GM12892 (cell line): ENCODE measurements around the gene BPIFB4.
"Not testable (repeated sequence)": the region's sequence is repeated elsewhere in the genome, so short reads cannot be mapped to it uniquely, and the experiment has no call there.

Source experiments
- DNase-seq: peaks from one replicate; pipeline ENCODE4 v3.0.0; 2011; ENCODE audit not compliant: insufficient read length
- FAIRE-seq: peaks from 2 replicates; lab custom pipeline; 2011; peaks lifted over from hg19 to GRCh38; lab: Jason Lieb, UNC
- POLR2A ChIP-seq: IDR thresholded peaks from 2 replicates; pipeline ENCODE4 v1.6.1; 2011; ENCODE audit warnings: low read depth, low read length, control low read depth
- POLR2AphosphoS5 ChIP-seq: IDR thresholded peaks from 2 replicates; pipeline ENCODE4 v1.6.1; 2011; ENCODE audit warnings: low read depth, low read length, control low read depth
- TAF1 ChIP-seq: IDR thresholded peaks from 2 replicates; pipeline ENCODE4 v1.6.1; 2011; ENCODE audit warnings: low read depth, mild to moderate bottlenecking, control low read depth, low read length, borderline replicate concordance

Gene BPIFB4

DNA sequence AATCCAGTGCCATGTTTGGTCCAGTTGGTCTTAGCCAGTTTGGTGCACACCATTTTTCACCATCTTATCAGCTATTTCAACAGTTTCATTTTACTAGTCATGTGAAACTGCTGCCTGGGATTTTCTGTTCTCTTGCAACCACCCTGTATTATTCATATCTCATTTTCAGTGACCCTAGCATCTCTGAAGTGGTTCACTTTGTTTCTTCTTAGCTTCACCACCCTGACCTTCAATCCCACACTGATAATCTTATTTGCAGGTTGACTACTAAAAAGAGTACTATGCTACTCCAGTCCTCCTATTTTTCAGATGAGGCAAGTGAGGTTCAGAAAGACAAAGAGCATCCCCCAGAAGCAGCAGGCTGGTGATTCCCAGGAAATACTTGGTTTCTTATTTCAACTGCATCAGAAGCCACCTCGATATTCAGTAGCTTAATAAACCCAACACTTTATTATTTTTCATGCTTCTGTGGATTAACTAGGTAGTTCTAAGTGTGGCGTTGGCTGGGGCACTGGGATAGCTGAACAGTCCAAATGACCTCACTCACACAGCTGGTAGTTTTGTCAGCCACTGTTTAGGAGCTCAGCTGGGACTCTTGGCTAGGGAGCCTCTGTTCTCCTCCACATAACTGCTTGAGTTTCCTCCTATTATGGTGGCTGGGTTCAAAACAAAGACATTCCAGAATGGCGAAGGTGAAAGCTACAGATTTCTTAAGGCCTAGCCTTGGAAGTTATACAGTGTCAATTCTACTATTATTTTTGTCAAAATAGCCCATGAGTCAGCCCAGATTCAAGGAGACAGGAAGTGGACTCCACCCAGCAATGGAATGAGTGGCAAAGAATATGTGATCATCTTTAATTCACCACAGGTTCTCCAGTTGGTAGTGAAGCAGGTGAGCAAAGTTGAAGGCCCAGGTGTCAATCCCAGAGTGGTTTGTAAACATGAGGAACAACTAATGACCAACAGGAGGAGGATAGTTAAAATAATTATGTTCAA is 40.6 kb downstream of the BPIFB4 start:
- TF ChIP-seq POLR2AphosphoS5: no peak
- no peak for TF ChIP-seq TAF1
- no peak for TF ChIP-seq POLR2A
- no peak for FAIRE-seq

DNA sequence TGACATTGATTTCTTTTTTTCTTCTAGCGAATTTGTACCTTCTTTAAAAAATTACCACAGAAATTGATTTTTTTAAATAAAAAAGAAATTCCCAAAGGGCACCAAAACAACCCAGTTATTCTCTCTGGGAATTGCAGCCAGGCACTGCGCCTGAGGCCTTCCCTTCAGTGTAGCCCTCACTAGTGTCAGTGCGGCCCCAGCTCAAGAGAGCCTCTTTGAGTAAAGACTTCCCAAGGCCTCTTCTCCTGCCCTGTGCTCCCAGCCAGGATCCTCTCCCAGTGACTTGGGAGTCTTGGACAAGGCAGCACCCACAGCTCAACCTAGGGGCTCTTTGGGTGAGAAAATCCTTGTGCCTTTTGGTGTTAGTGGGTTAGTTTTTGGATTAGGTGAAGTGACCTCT is 41.5 kb downstream of the BPIFB4 start:
- TF ChIP-seq POLR2A (no peak), POLR2AphosphoS5 (no peak), TAF1 (no peak)
- FAIRE-seq: no peak
- no peak for DNase-seq

More for the DNA sequence above, 40.6 kb downstream of the BPIFB4 start:
- no peak for DNase-seq

DNA sequence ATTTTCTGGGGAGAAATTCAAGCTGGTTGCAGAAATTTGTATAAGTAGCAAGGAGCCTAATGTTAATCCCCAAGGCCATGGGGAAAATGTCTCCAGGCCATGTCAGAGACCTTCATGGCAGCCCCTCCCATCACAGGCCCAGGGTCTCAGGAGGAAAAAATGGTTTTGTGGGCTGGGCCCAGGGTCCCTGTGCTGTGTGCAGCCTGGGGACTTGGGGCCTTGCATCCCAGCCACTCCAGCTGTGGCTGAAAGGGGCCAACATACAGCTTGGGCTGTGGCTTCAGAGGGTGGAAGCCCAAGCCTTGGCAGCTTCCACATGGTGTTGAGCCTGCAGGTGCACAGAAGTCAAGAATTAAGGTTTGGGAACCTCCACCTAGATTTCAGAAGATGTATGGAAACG is 42.9 kb downstream of the BPIFB4 start:
- not testable (repeated sequence) for FAIRE-seq, DNase-seq

DNA sequence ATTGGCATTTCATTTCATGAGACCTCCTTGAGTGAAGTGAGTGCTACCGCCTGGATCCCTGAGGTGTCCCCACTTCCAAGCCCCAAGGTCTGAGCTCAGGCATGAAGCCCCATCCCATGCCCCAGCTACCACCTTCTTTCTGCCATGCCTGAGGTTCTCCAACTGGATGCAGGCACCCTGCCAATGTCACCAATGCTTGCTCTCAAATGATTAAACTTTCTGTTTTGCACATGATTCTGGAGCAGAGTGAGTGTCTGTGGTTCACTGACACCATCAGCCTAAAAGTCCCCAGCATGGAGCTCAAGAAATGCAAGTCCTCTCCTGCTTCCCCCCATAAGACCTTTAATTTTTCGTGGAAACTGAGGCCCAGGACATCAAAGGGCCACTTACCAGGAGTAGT is 44.8 kb downstream of the BPIFB4 start:
- TF ChIP-seq POLR2AphosphoS5 (no peak), TAF1 (no peak), POLR2A (no peak)
- FAIRE-seq: no peak
- DNase-seq: no peak

DNA sequence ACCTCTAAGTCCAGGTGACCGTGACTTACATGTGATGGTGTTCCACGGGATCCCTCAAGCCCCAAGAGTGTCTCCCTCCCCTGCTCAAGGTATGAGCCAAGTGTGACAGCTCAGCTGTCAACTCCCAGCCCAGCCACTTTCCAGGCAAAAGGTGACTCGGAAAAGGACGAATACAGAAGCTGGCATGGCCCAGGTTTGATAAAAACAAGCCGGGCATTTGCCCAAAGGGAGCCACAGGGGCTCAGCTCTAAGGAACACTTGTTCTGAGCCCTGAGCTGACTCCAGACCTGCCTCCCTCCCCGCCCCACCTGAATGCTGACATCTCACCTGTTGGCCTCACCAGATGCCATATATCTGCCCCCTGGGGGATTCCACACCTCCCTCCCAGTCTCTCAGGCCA is 45.6 kb downstream of the BPIFB4 start:
- TF ChIP-seq TAF1: no peak
- FAIRE-seq (no peak), DNase-seq (no peak)

DNA sequence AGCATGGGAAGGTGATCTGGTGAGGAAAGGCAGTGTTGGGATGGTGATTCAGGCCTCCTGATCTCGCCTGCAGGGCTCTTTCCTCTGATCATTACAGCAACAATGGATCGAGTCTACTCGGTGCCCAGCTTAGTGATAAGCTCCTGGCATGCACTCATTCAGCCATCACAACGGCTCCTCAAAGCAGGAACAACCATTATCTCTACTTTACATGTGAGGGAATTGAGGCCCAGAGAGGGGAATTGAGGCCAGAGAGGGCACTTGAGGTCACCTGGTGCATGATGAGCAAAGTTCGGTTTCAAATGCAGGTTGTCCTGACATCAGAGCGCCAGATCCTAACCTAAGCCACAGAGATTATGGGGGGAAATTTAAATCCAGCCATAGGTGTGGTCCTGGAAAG is 46.5 kb downstream of the BPIFB4 start:
- no peak for TF ChIP-seq POLR2A
- no peak for TF ChIP-seq POLR2AphosphoS5
- TF ChIP-seq TAF1: no peak
- FAIRE-seq: no peak
- DNase-seq: no peak

DNA sequence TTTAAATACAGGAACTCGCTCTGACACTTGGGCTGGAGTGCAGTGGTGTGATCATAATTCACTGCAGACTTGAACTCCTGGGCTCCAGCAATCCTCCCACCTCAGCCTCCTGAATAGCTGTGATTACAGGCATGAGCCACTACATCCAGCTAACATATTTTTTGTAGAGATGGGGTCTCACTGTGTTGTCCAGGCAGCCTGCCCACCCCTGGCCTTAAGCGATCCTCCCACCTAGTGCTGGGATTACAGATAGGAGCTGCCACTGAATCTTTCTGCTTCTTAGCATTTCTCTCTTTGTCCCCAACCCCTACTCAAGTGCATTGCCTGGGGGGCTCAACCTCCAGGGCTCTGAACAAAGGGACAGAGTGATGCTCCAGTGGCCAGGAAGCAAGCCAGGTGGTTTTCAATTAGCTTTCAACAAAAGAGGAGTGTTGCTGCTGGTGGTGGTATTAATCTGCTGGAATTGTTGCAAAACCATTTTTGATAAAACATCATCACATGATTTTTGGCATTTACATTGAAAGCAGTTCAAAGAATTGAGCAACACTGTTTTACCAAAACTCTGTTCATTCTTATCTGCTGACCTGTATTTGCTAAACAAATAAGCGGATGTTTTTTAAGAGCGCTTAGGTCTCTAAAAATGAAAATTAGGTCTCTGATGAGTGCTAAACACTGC is 48.1 kb downstream of the BPIFB4 start:
- TF ChIP-seq POLR2AphosphoS5 (no peak), TAF1 (no peak), POLR2A (no peak)
- no peak for FAIRE-seq

DNA sequence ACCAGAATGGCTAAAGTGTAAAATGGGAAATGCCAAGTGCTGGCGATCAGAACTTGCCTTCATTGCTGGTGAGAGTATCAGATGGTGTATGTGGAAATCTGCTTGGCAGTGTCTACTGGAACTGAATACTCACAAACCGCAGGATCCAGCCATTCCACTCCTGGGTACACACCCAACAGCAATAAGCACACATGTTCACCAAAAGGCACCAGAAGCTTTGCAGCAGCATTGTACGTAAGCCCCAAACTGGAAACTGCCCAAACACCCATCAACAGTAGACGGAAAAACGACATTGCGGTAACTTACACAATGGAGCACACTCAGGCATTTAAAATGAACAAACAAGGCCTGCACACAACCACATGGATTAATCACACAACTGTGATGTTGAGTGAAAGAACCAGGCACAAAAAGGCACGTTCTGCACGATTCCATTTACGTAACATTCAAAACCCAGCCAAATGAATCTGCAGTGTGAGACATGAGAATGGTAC is 51.2 kb downstream of the BPIFB4 start:
- TF ChIP-seq TAF1: no peak
- no peak for TF ChIP-seq POLR2A
- TF ChIP-seq POLR2AphosphoS5: no peak
- FAIRE-seq: no peak
- no peak for DNase-seq

More for the DNA sequence above, 48.1 kb downstream of the BPIFB4 start:
- DNase-seq: no peak

DNA sequence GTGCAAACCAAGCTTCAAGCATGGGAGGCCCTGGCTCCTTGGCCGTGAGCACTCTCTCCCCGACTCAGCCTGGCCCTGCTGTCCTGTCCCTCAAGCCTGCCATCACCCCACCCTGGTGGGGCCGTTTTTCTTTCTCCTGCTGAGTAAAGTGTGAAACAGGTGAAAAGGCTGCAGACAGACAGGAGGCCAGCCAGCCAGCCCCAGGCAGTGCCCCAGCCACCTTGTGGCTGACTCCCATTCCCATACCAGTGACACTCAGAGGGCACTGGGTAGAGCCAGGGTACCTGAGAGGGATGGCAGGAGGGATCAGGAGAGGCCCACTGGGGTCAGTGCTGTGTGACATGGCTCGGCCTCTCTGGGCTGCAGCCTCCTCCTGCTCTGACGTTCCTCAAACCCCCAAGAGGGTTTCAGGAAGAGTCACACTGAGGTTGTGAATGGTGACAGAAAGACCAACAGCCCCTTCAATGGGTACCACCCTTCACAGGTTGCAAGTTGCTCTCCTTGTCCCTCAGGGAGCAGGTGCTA is 52.6 kb downstream of the BPIFB4 start:
- no peak for FAIRE-seq
- DNase-seq: no peak
- TF ChIP-seq TAF1: no peak
- TF ChIP-seq POLR2AphosphoS5: no peak
- no peak for TF ChIP-seq POLR2A

DNA sequence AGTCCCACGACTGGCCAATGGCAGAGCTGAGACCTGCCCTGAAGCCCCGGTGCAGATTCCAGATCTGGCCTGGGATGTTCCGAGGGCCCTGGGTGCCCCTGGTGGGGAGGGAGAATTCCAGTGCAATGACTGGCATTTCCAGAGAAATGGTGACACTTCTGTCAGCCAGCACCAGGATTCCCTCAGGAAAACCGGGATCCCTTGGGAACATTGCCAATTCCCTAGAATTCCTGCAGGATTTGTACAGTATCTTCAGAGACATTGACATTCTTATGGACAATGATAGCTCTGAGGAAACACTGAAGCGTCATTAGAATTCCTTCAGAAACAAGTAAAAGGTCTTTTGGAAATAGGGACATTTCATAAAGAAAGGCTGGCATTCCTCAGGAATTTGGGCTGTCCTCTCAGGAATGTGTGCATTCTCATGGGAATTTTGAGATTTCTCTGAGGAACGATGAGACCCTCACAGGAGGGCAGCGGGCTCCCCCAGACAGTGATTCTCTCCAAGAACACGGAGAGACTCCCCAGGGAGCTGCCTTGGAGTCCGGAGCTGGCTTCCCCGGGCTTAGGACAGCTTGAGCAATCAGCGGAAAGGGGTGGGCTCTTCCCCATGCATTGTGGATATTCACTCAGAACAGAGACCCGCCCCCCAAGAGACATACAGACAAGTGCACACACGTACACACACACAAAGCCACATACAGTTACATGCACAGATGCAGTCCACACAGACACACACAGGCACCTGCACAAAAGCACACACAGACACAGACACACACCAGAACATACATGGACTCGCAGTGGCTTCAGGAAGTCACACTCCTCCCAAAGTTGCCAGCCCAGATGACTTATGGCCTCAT is 53.3 kb downstream of the BPIFB4 start:
- FAIRE-seq: no peak
- TF ChIP-seq TAF1: no peak
- TF ChIP-seq POLR2AphosphoS5: no peak
- no peak for TF ChIP-seq POLR2A
- no peak for DNase-seq
